GM12864 (cell line): ENCODE measurements around the gene COQ8B.

Experiments
- DNase-seq: peaks from one replicate; pipeline ENCODE4 v3.0.0-alpha.2; 2011; ENCODE audit warnings: low read depth
- H3K4me3 ChIP-seq: 2 replicates; pipeline ENCODE4 v1.5.1; 2011; ENCODE audit warnings: mild to moderate bottlenecking, low read depth, low read length, control low read depth
- CTCF ChIP-seq: IDR thresholded peaks from 2 replicates; pipeline ENCODE4 v1.5.1; 2011; ENCODE audit warnings: low read depth, mild to moderate bottlenecking, moderate library complexity, low read length, control low read depth, inconsistent platforms; ENCODE audit errors: missing control alignments

COQ8B gene

GRCh38 chr19:40705950-40706619 is 10.6 kb downstream of the COQ8B start:
- H3K4me3 ChIP-seq, result no peak overlapping the region
- no peak for TF ChIP-seq CTCF
- DNase-seq, result no peak

GRCh38 chr19:40705362-40705651 is 11.4 kb downstream of the COQ8B start:
- TF ChIP-seq CTCF, result no peak
- DNase-seq, result no peak
- H3K4me3 ChIP-seq, result no peak overlapping the region

- TF ChIP-seq CTCF, result no peak
- no peak overlapping the region for H3K4me3 ChIP-seq
- no peak for DNase-seq
These were observed 12.0 kb downstream of the COQ8B start for GRCh38 chr19:40704491-40705361.

- TF ChIP-seq CTCF, result no peak
- DNase-seq, result no peak
- H3K4me3 ChIP-seq, result no peak overlapping the region
These were observed 13.5 kb downstream of the COQ8B start for GRCh38 chr19:40703029-40703755.

- TF ChIP-seq CTCF, result no peak
- no peak overlapping the region for H3K4me3 ChIP-seq
- no peak for DNase-seq
These were observed 14.2 kb downstream of the COQ8B start for GRCh38 chr19:40702337-40703012.

- no peak overlapping the region for H3K4me3 ChIP-seq
- no peak for TF ChIP-seq CTCF
These were observed 14.9 kb downstream of the COQ8B start for GRCh38 chr19:40701758-40702157.

More at GRCh38 chr19:40701758-40702157, 14.9 kb downstream of the COQ8B start:
- no peak for DNase-seq
